GM19328 (cell line): ENCODE measurements around the gene NTPCR.

Source experiments
- ATAC-seq: cut with Tn5 transposase; IDR thresholded peaks from one replicate; pipeline ENCODE4 v1.9.1; 2021; ENCODE audit warnings: mild to moderate bottlenecking, moderate library complexity; ENCODE audit not compliant: unreplicated experiment

NTPCR gene

DNA sequence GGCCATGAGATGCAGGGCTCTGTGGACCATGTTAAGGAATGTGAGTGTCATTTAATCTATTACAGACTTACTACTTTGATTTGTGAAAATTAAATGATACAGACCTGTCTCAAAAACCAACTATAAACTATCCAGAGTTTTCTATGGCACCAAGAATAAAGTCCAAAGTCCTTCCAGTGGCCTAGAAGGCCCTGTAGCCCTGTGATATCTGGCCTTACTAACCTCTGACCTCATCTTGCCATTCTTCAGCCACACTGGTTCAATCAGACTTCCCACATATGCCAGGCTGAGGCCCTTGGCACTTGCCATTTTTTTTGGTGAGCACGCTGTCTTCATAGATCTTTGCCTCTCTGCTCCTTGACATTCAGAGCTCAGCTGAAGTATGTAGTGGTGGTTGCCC, 7.7 kb downstream of the NTPCR start:
- ATAC-seq = no peak

DNA sequence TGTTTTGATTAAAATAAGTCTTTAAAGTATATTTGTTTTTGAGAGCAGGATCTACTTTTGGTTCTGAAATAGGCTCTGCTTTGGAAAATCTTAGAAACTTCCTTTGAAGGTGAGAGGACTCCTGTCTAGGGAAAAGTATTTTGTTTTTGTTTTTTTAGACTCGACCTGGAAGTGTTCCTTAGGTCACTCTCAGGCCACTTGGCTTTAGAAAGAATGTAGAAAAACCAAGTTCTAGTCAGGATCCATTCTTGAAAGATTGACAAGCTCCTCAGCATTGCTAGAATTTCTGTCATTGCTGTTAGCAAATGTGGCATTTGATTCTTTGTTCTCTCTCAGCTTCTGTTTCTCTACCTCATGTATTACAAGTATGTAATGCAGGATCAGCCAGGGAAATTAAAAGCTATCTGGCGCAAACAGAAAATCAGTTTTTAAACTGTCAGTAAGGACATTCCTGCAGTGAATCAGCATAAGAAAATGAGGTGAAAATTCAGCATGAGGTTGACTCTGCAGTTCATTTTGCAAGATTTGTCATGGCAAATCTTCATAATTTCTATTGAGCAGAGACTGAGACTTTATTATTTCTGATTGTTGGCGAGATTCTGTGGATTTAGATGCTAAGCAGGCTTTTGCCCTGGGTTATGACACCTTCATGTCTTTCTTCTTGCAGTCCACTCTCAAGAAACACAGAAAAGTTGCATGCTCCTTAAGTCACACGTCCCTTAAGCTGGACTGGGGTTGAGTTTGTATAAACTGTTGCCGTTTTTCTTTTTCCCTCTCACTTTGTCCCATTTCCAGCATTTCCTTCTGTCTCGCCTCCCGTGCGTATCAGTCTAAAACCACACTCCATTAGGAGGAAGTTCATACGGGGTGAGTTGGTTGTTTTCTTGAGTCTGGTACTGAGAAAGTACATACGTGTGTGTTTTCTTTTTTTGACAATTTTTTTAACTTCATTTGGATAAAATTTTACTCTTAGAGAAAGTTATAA, 12.6 kb downstream of the NTPCR start:
- ATAC-seq = no peak

DNA sequence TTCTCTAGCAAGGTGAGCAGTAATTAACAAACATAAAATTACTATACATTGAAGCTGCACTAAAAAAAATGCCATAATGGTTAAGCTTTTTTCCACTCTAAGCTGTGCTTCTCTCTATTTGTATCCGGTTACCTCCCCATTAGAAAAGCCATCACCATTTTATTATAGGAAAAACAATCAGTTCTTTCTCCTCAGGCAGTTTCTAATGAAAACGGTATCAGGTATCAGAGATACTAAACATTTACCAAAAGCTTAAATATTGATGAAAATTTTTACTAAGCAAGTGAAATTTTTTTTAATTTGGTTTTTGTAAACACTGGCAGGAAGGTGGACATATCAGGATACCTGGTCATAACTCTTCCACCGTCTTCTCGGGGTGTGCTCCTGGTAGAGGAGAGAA, 14.2 kb downstream of the NTPCR start:
- no peak for ATAC-seq

DNA sequence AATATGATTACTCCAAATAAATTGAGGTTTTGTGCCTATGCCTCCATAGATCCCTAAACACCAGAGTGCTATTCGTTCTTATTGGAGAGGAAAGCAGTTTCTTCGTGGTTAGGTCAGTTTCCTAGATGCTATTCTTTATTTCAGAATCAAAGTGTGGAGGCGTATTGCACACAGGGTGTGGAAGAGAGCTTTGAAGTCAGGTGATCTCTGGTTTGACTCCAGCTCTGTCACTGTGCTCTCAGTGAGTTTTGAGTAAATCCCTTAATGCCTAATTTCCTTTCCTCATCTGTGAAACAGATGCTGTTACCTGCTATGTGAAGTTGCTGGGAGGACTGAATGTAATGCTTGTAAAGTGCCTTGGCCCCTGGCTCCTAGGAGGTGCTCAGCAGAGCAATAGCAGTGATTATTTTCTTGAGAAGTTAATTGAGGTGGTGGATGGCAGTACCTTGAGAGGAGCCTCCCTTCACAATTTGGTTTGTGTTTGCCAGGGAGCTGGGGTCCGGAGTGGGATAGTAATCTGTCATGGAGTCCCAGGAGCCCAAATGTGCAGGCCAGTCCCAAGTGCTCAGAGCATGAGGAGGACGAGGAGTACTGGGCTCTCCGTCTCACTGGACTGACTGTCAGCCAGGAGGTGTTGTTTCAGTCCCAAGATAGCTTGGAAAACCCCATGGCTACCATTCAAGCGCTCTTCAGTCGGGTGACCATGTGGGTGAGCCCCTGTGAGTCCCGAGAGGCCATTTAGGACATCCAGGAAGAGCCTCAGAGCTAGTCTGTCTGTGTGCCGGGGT, 14.9 kb downstream of the NTPCR start:
- ATAC-seq = no peak

DNA sequence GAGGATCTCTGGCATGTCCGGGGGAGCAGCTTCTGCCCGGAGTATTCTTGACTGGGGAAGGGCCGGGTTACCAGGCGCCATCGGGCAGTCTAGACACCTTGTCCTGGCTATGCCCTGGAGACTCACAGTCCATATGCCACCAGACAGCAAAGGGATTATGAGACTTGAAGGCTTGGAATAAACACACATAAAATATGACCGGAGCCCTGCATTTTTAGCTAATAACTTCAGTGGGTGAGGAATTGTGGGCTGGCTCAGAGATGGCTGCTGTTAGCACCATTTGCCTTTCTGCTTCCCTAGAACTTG, 15.5 kb downstream of the NTPCR start:
- no peak for ATAC-seq

DNA sequence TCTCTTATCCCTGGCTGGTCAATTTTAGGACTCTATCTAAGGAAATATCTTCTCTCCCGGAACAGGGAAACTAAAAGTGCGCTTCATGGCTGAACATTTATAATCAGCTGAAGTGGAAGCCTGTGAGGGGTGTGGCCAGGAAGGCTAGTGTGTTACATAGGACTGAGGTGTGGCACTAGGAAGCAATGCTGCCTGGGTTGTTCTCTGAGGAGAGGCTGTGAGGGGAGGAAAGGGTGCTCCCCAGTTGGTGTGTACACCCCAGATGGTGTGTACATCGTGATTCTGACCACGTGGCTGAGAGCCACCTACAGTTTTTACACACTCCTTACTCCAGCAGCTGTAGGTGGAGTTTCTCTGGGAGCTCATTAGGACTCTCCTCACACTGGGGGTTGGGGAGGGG, 16.3 kb downstream of the NTPCR start:
- ATAC-seq = no peak

DNA sequence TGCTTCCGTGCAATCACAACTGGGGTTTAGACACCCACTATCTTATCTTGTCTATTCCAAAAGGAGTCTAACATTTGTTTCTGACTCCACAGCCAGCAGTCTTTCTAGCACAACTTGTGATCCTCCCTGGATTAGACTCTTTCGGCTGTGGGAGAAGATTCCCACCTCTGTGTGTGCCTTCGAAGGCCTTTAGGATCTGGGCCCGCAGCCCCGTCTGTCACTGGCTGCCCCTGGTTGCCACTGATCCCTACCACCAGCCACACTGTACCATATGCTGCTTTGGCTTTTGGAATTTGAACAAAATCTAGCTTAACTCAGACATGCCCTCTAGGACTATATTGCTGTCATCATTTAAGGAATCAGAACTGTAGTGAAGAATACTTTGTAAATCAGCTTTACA, 18.0 kb downstream of the NTPCR start:
- ATAC-seq = no peak

DNA sequence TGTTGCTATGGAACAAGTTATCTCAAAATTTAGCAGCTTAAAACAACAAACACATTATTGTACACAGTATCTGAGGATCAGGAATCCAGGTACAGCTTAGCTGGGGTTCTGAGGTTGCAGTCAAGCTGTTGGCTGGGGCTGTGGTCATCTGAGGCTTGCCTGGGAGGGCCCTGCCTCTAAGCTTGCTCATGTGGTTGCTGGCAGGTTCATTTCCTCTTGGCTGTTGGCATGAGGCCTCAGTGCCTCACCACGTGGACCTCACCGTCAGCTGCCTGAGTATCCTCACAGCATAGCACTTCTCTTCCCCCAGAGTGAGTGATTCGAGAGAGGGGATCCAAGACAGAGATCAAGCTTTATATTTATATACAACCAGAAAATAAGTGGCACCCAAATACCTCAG, 18.6 kb downstream of the NTPCR start:
- no peak for ATAC-seq

DNA sequence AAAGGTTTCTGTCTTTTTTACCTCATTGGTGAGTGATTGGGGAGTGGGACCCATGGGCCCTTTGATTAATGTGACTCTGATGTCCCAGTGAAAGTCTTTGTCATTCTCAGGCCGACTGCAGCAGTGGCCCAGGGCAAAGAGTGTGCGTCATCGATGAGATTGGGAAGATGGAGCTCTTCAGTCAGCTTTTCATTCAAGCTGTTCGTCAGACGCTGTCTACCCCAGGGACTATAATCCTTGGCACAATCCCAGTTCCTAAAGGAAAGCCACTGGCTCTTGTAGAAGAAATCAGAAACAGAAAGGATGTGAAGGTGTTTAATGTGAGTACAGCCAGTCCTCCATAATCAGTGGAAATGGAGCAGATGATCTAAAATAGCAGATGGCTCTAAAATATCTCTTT, 19.4 kb downstream of the NTPCR start:
- no peak for ATAC-seq

DNA sequence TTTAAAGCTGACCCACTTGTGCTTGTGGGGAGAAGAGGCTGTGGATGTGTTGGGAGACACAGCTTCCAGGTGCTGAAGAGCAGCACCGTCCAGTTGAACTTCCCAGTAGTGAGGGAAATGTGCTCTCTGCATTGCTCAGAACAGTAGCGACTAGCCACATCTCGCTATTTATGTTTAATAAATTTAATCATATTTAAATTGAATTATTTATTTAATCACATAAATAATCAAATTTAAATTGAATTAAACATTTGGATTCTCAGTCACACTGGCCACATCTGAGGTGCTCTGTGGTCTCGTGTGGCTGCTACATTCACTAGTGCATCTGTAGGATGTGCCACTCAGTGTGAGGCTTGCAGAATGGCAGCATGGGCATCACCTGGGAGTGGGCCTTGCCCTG, 20.1 kb downstream of the NTPCR start:
- no peak for ATAC-seq

DNA sequence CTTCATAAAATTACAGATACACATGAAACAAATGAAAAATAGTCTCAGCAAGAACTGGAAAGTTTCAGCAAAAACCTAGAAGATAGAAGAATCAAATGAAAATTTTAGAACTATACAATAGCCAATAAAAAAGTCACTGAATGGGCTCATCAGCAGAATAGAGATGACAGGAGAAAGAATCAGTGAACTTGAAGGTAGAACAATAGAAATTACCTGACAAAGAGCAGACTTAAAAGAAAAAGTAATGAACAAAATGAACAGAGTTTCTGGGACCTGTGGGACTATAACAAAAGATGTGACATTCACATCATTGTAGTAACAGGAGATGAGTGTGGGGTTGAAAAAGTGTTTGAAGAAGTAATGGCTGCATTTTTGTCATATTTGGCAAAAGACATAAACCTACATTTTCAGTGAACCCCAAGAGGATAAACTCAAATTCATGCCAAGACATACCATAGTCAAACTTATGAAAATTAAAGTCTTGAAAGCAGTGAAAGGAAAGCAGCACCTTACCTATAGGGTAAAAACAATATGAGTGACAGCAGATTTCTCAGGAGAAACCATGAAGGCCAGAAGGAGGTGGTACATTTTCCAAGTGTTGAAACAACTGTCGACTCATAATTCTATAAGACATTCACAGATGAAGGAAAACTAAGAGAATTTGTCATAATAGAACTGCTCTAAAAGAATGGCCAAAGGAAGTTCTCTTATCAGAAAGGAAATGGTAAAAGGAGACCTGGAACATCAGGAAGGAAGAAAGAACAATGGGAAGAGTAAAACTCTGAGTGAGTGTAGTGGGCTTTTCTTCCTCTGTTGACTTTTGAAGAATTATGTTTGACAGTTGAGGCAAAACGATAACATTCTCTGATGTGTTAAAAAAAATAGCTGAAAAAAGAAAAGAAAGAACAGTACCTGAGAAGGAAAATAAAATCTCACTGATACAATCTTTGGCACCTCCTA, 23.5 kb downstream of the NTPCR start:
- ATAC-seq = no peak

DNA sequence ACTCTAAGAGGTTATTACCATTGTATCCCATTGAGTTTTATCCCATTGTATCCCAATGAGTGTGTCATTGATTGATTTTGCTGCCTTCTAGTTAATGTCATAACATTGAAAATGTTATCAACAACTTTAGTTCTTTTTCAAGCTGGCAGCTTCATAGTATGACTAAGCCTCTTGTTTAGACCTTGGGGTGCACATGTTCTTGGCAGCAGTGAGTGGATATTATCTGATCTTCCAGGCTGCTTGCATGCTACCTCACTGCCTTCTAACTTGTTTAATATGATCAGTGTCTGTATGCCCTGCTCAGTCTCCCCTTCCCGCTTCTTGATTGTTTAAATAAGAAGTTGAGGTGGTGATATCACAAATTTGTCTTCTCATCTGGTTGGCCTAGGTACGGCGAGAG, 24.6 kb downstream of the NTPCR start:
- no peak for ATAC-seq

DNA sequence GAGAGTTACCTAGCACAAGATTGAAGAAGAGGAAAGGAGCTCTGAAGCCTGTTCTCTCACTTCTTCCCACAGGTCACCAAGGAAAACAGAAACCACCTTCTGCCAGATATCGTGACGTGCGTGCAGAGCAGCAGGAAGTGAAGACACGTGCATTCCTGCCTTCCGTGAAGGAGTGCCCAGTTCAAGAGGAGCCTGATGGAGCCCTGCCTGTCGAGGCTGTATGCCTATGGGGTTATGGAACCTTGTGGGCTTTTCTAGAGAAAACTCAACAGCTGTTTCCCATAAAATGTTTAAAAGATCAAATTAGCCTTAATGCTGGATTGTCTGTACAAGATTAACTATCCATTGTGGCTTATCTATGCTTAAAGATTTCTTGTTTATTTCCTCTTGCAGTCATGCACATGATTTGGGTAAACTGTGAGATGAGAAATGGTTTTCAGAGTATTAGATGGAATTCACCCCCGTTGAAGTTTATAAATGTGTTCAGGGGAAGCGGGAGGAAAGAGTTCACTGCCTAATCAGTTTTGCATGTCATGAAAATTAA, 27.8 kb downstream of the NTPCR start:
- ATAC-seq = no peak

DNA sequence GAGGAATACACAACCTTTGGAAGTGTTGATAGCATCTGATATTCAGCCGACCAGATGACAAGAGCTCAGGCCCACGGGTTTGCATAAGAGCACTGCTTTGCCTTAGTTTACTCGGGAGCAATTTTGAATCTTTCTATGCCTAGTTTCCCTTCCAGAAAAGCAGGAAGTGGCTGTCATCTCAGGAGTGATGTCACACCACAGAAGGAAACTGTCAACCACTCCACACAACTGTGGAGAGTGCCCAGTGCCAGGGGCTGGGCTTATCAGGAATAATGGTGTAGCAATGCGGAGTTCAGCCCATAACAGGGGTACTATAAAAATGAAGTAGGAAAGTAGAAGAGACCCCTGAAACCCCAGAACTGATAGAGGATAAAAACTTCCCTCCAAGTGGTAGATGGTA, 28.4 kb downstream of the NTPCR start:
- no peak for ATAC-seq

DNA sequence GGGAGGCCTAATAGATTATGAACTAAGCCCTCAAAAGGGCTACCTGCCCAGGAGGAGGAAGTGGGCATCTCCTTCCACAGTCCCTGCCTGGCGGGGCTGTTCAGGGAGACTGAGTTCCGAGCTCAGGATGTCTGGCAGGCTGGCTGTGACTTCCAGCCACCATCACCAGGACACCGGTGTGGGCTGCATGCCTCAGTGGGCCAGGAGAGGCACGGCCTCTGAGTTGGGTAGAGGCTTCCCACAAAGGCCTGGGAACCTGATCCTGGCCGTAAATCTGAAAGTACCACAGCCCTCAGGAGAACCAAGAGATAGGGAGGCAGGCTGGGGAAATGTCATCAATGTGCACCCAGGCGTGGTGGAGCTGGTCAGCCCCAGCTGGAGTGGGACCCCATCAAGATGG, 29.1 kb downstream of the NTPCR start:
- no peak for ATAC-seq

DNA sequence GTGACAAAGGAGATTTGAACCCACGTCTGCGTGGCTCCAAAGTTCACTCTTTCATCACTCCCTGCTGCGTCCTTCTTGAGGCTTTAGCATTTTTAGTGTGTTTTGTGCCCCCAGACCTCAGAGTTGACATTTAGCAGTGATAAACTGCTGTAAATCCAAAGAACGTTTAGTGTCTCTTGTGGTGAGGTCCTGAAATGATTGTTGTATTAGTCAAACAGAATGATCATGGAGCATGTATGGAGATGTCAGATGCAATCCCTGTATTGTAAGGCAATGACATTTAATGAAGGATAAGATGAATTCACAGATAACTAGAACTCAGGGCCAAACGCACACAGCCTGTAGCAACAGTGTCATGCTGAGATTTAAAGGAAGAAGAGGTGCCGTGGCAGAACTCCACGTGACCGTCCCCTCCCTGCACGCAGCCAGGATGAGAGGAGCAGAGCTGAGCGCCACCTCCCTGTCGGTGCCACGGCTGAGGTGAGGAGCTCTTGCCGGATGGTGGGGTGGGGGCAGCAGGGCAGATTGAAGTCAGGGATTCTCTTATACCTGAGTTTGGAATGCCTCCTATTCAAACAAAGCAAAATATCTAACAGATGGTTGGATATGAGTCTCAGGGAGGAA, 30.1 kb downstream of the NTPCR start:
- no peak for ATAC-seq

DNA sequence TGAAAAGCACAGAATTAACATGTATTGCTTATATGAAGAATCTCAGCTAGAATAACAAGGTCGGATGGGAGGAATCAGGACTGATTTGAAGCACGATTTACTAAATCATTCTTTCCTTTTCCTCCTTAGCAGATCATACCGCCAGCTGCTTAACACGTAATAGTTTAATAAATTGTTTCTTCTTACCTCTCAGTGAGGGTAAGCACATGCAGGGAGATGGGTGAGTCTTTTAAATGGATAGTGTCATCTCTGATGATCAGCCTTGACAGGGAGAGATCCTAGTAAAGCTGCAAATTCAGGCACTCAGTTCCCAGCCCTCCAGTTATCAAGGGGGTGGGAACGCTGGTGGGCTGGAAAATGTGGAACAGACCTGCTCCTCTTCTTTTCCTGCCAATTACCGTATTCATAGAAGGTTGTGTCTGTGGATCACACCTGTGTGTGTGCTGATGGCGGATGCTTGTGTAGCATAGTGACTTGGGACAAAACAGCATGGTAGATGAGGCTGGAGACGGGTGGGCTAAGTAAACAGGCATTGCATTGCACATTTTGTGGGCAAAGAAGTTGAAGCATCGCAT, 30.7 kb downstream of the NTPCR start:
- ATAC-seq = no peak

DNA sequence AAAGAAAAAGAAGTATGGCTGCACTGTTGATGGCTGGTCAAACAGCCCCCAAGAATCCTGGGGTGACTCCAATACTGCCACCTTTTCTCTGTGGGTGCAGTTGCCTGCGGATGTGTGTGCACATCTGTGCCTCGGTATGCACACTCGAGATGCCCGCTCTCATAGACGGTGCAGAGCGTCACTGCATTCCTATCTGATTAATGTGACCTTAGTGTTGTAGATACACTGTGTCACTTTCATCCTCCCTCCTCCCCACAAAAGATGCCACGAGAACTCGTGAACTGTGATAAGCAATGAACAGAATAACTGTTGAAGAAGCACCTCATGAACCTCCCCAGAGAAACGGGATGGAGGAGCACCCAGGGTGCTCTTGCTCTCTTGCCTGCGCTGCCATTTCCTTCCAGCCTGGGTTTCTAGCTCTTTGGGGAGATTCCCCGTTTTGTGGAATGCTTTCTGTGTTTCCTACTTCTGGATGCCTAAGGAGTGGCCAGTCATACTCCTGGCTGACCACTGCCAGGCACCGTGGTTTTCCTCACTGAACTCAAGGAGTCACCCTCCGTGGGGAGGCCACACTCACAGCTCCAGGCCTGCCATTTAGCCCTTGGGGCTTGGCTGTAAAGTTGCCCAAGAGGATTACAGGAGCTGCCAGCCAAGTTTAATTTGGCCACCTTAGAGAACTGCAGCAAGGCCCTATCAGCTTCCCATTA, 32.0 kb downstream of the NTPCR start:
- ATAC-seq = no peak

DNA sequence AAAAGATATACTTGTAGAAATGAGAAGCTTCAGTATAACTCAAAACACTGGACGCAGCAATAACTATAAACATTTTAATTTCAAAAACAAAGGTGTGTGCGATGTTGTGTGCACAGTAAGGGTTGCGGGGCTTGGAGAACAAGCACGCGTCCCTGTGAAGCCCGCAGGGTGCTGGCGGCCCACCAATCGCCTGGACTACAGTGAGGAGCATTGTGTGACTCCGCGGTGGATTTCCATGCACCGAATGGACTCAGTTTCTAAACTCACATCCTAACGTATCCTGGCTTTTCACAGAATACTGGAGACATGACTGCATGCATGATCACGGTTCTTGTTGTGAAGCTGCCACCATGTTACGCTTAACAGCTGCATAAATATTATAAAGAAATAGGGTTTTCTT, 33.0 kb downstream of the NTPCR start:
- ATAC-seq = no peak
